HepG2 (cell line): ENCODE measurements around the gene SH3GL2. TPM values are rescaled to one million over a fixed set of nuclear protein-coding genes. Genes with fewer than 3 reads are reported as not detected.

Experiments
- ATAC-seq: fragments of 200-7000 bp; cut with Tn5 transposase; 3 replicates; pipeline ENCODE4 v1.9.1; 2020; ENCODE audit warnings: mild to moderate bottlenecking, moderate library complexity
- BruUV-seq: library from RNA; stranded (reverse); fragments of 400-500 nt; replicated peaks from 2 replicates; lab custom pipeline; 2021; lab: Mats Ljungman, UMichigan
- CTCF ChIA-PET: fragments of 300-600 bp; formaldehyde crosslinking; extraction: SDS; loops from one replicate; lab custom pipeline; 2021; ENCODE audit warnings: low total read pairs, inconsistent platforms, low intra/inter-chr PET ratio; lab: Yijun Ruan, JAX
- POLR2A ChIA-PET: fragments of 350-600 bp; sonication (Branson Sonifier 250); formaldehyde crosslinking; loops from one replicate; lab custom pipeline; 2020; ENCODE audit warnings: antibody characterized with exemption, inconsistent platforms; lab: Yijun Ruan, JAX
- DNase-seq: peaks from one replicate; pipeline ENCODE4 v3.0.0-alpha.2; 2015; ENCODE audit warnings: low spot score
- FAIRE-seq: peaks from 3 replicates; lab custom pipeline; 2011; peaks lifted over from hg19 to GRCh38; lab: Jason Lieb, UNC
- H2AFZ ChIP-seq: one replicate; pipeline ENCODE4 v1.6.1; 2011; ENCODE audit warnings: low read length, inconsistent platforms
- H3K27ac ChIP-seq: fragments of 300-600 bp; 3 replicates; pipeline ENCODE4 v1.8.0; 2011; ENCODE audit warnings: mixed run types, mild to moderate bottlenecking, mixed read lengths, low read length, inconsistent platforms; ENCODE audit not compliant: insufficient read depth; ENCODE audit errors: extremely low read length
- H3K27me3 ChIP-seq, 2 experiments: fragments of 200-600 bp in 1 of 2; 2 replicates in 1 of 2; 3 replicates in 1 of 2; pipeline versions ENCODE4 v1.6.0 to v1.8.0; 2011; ENCODE audit warnings: low read length in 2 of 2, mild to moderate bottlenecking in 2 of 2, moderate library complexity in 2 of 2, inconsistent platforms in 1 of 2; ENCODE audit not compliant: insufficient read depth in 2 of 2, control insufficient read depth in 1 of 2
- H3K36me3 ChIP-seq, 2 experiments: fragments of 200-600 bp in 1 of 2; replicated peaks in 1 of 2; 2 replicates in 1 of 2; 3 replicates in 1 of 2; pipeline versions ENCODE4 v1.5.1 to v1.8.0; 2011; ENCODE audit warnings: low read length in 2 of 2, inconsistent platforms in 1 of 2; ENCODE audit not compliant: insufficient read depth in 2 of 2, control insufficient read depth in 1 of 2
- H3K4me1 ChIP-seq: 2 replicates; pipeline ENCODE4 v1.5.1; 2012; ENCODE audit warnings: low read length, inconsistent platforms; ENCODE audit not compliant: insufficient read depth
- H3K4me2 ChIP-seq: 2 replicates; pipeline ENCODE4 v1.6.0; 2011; ENCODE audit warnings: low read depth, low read length, inconsistent platforms
- H3K4me3 ChIP-seq, 3 experiments: fragments of 200-600 bp in 1 of 3; sonication (generic), shearing (Covaris generic) in 1 of 3; replicated peaks in 1 of 3; 2 replicates each; pipeline ENCODE4 v1.5.1; 2011 to 2016; ENCODE audit warnings: low read length in 3 of 3, inconsistent platforms in 2 of 3, low read depth in 2 of 3, mild to moderate bottlenecking in 2 of 3, control low read depth in 1 of 3, mixed read lengths in 1 of 3; ENCODE audit not compliant: insufficient read depth in 1 of 3
- H3K79me2 ChIP-seq: one replicate; pipeline ENCODE4 v1.6.1; 2011; ENCODE audit warnings: low read length, inconsistent platforms; ENCODE audit not compliant: insufficient read depth
- H3K9ac ChIP-seq: 2 replicates; pipeline ENCODE4 v1.6.0; 2011; ENCODE audit warnings: mild to moderate bottlenecking, low read depth, low read length, inconsistent platforms; ENCODE audit not compliant: insufficient read depth
- H3K9me3 ChIP-seq: 2 replicates; pipeline ENCODE4 v1.5.1; 2012; ENCODE audit warnings: mild to moderate bottlenecking, low read length
- H4K20me1 ChIP-seq: 2 replicates; pipeline ENCODE4 v1.6.0; 2011; ENCODE audit warnings: inconsistent platforms, mild to moderate bottlenecking, low read length, moderate library complexity; ENCODE audit not compliant: insufficient read depth
- ASH2L ChIP-seq: fragments of 300-600, 200-600 bp; sonication (generic); IDR thresholded peaks from 2 replicates; pipeline ENCODE4 v1.7.0; 2017; ENCODE audit warnings: low read depth, mild to moderate bottlenecking, moderate library complexity, mixed read lengths, low read length; ENCODE audit not compliant: insufficient read length
- CTCF ChIP-seq: sonication (generic); formaldehyde crosslinking; IDR thresholded peaks from 2 replicates; pipeline ENCODE4 v1.5.0; 2020; ENCODE audit warnings: mild to moderate bottlenecking, missing genetic modification reagents, moderate library complexity
- JDP2 ChIP-seq: sonication (generic); formaldehyde crosslinking; IDR thresholded peaks from 2 replicates; pipeline ENCODE4 v1.8.1; 2022; ENCODE audit warnings: missing genetic modification reagents, borderline replicate concordance
- NR1H2 ChIP-seq: sonication (generic); formaldehyde crosslinking; IDR thresholded peaks from 2 replicates; pipeline ENCODE4 v1.8.1; 2022; ENCODE audit warnings: low read depth, missing genetic modification reagents, borderline replicate concordance
- SMC3 ChIP-seq: IDR thresholded peaks from 2 replicates; pipeline ENCODE4 v1.6.1; 2011; ENCODE audit warnings: low read length, improper control_type of control experiment
- SOX6 ChIP-seq, 2 experiments: fragments of 450-650 bp in 1 of 2; sonication (generic) in 1 of 2; formaldehyde crosslinking in 1 of 2; IDR thresholded peaks; 2 replicates each; pipeline versions ENCODE4 v1.4.0 to v1.6.1; 2017 to 2020; ENCODE audit warnings: antibody characterized with exemption in 1 of 2, mild to moderate bottlenecking in 1 of 2, missing genetic modification reagents in 1 of 2
- STAG1 ChIP-seq: sonication (generic); formaldehyde crosslinking; IDR thresholded peaks from 2 replicates; pipeline ENCODE4 v1.4.0; 2020; ENCODE audit warnings: missing genetic modification reagents
- TARDBP ChIP-seq: sonication (generic); formaldehyde crosslinking; IDR thresholded peaks from 2 replicates; pipeline ENCODE4 v1.8.0; 2022; ENCODE audit warnings: mild to moderate bottlenecking, missing genetic modification reagents
- YY1 ChIP-seq: IDR thresholded peaks from 2 replicates; pipeline ENCODE4 v1.6.1; 2011; ENCODE audit warnings: low read length, low read depth, moderate library complexity, mild to moderate bottlenecking; ENCODE audit not compliant: insufficient read depth, insufficient replicate concordance
- ZNF33A ChIP-seq: sonication (generic); formaldehyde crosslinking; IDR thresholded peaks from 2 replicates; pipeline ENCODE4 v1.5.1; 2020; ENCODE audit warnings: missing genetic modification reagents, mild to moderate bottlenecking, moderate library complexity, borderline replicate concordance
- ZNF7 ChIP-seq: IDR thresholded peaks from 2 replicates; pipeline ENCODE4 v1.6.1; 2016; ENCODE audit warnings: missing biosample characterization, missing genetic modification reagents
- ZNF710 ChIP-seq: sonication (generic); formaldehyde crosslinking; IDR thresholded peaks from 2 replicates; pipeline ENCODE4 v1.5.0; 2020; ENCODE audit warnings: mild to moderate bottlenecking, missing genetic modification reagents, borderline replicate concordance
- WGBS: methylation state at CpG from one replicate; pipeline ENCODE4 v1.1.6; 2017; ENCODE audit warnings: low lambda C conversion rate; 5-methylcytosine and 5-hydroxymethylcytosine counted together
- in situ Hi-C: cut with HindIII; loops from 2 replicates; pipeline ENCODE4 v1.10.0; 2017; ENCODE audit warnings: low pct_unique_long_range_greater_than_20kb; ENCODE audit not compliant: extremely low pct_ligation_motif_present
- intact Hi-C: fragments of 100-400 bp; cut with micrococcal nuclease; formaldehyde crosslinking; loops from one replicate; pipeline ENCODE4 v1.10.0; 2022; ENCODE audit not compliant: unreplicated experiment
- polyA plus RNA-seq, 8 experiments: library from polyadenylated mRNA; depleted of rRNA in 3 of 8; stranded (reverse) in 7 of 8; unstranded in 1 of 8; fragments of >200 nt; fragmentation: Illumina TruSeq in 4 of 8; extraction: Trizol in 4 of 8; gene quantifications; 2 replicates each; pipeline versions ENCODE4 v1.2.1 to v1.2.3, GENCODE V29; 2011 to 2016; ENCODE audit warnings: low read depth in 4 of 8, missing spikeins in 1 of 8, mixed read lengths in 1 of 8; ENCODE audit not compliant: insufficient read depth in 1 of 8
- total RNA-seq, 5 experiments: library from RNA; depleted of rRNA; stranded (reverse); fragments of >200 nt; fragmentation: Illumina TruSeq; extraction: Trizol; gene quantifications; 2 replicates each; pipeline ENCODE4 v1.2.3, GENCODE V29; 2016; ENCODE audit warnings: low read depth in 1 of 5

The SH3GL2 gene
- total and polyA plus RNA-seq, 2 of the 13 experiments (the other 11 are each of a cell fraction or from before 2014, with no cell fraction given), result 0.04 TPM; not detected in 1

- no peaks in the 10 kb centered on the region for H3K79me2 ChIP-seq
- TF ChIP-seq YY1 (peak; percentile 79), SMC3 (peak; percentile 43), CTCF (peak; percentile 47), STAG1 (CRISPR knock-in tag) (peak; percentile 45), NR1H2 (no peak)
- 0 out of 5 replicates have a peak, but pooled peaks cover 0 to 4% of the 10 kb centered on the region in 2 experiments for H3K27me3 ChIP-seq
- CTCF ChIA-PET, result no interaction called here
- FAIRE-seq, result peak; percentile 8
- 0 out of 2 replicates have a peak overlapping the region, but pooled peaks have one; percentile 43 for H3K4me2 ChIP-seq
- H3K9ac ChIP-seq, result no peak overlapping the region
- H3K36me3 ChIP-seq, result no peaks in the 10 kb centered on the region
- ATAC-seq, result peak; percentile 86
- no peak overlapping the region for H3K27ac ChIP-seq
- BruUV-seq, result no TSS peak
- no peaks in the 10 kb centered on the region for H3K4me1 ChIP-seq
- intact Hi-C loops (loop anchor here (2.0 kb wide), 1 partner anchor 271 kb away; no protein-coding TSS in a partner anchor), in situ Hi-C loops (loop anchor here (5.0 kb wide), 1 partner anchor 271 kb away; no protein-coding TSS in a partner anchor)
- POLR2A ChIA-PET, result no interaction called here
- H3K9me3 ChIP-seq, result no peaks in the 10 kb centered on the region
- DNase-seq, result peak; percentile 32
- peak overlapping the region; percentile 81 for H2AFZ ChIP-seq
- H3K4me3 ChIP-seq, result no peak overlapping the region
- H4K20me1 ChIP-seq, result no peaks in the 10 kb centered on the region
- WGBS, result 40% methylated on average over 10 of the region's 10 CpGs
Observed at GRCh38 chr9:17531642-17532254, 47.1 kb upstream of the SH3GL2 start.

- ChIA-PET CTCF (no interaction called here), POLR2A (no interaction called here)
- H3K27me3 ChIP-seq, result 0 out of 5 replicates have a peak, but pooled peaks cover 0 to 4% of the 10 kb centered on the region in 2 experiments
- in situ Hi-C loops, result loop anchor here (5.0 kb wide), 1 partner anchor 270 kb away; no protein-coding TSS in a partner anchor
- 62% methylated on average over 4 of the region's 6 CpGs for WGBS
- no peaks in the 10 kb centered on the region for H3K9me3 ChIP-seq
- no peak overlapping the region for H3K9ac ChIP-seq
- H3K36me3 ChIP-seq, result no peaks in the 10 kb centered on the region
- ATAC-seq (no peak), DNase-seq (no peak), FAIRE-seq (no peak)
- no peak overlapping the region for H3K4me2 ChIP-seq
- no TSS peak for BruUV-seq
- H3K79me2 ChIP-seq, result no peaks in the 10 kb centered on the region
- no peaks in the 10 kb centered on the region for H4K20me1 ChIP-seq
- no peak overlapping the region for H2AFZ ChIP-seq
- H3K4me3 ChIP-seq, result no peak overlapping the region
- intact Hi-C loops, result no loop called here
- no peaks in the 10 kb centered on the region for H3K4me1 ChIP-seq
- no peak overlapping the region for H3K27ac ChIP-seq
- TF ChIP-seq ZNF710 (CRISPR knock-in tag) (no peak), ASH2L (no peak), ZNF33A (CRISPR knock-in tag) (no peak), SOX6 (IDR thresholded peaks at IDR 0.05) (no peak), SOX6 (CRISPR knock-in tag; IDR thresholded peaks at IDR 0.05) (no peak), ZNF7 (no peak), JDP2 (CRISPR knock-in tag) (no peak), TARDBP (CRISPR knock-in tag) (no peak)
Observed at GRCh38 chr9:17532461-17532860, 46.4 kb upstream of the SH3GL2 start.
